NCI-H748 (cell line): ENCODE measurements around the gene CEP57L1.
"Not testable (repeated sequence)": the region's sequence is repeated elsewhere in the genome, so short reads cannot be mapped to it uniquely, and the experiment has no call there.

Source experiments
- DNase-seq: peaks from one replicate; lab custom pipeline; 2025; ENCODE audit not compliant: unreplicated experiment; lab: John Stamatoyannopoulos, UW

The CEP57L1 gene

GRCh38 chr6:109104512-109104911 is 9.2 kb downstream of the CEP57L1 start:
- no peak for DNase-seq

- DNase-seq, result peak; percentile 28
Measured at GRCh38 chr6:109105681-109106080, 10.4 kb downstream of the CEP57L1 start.

DNA sequence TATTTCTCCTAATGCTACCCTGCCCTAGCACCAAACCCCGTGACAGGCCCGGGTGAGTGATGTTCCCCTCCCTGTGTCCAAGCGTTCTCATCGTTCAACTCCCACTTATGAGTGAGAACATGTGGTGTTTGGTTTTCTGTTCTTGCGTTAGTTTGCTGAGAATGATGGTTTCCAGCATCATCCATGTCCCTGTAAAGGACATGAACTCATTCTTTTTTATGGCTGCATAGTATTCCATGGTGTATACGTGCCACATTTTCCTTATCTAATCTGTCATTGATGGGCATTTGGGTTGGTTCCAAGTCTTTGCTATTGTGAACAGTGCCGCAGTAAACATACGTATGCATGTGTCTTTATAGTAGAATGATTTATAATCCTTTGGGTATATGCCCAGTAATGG is 14.4 kb downstream of the CEP57L1 start:
- not testable (repeated sequence) for DNase-seq

GRCh38 chr6:109112663-109113062 is 17.4 kb downstream of the CEP57L1 start:
- DNase-seq, result not testable (repeated sequence)

GRCh38 chr6:109117346-109118035 is 22.2 kb downstream of the CEP57L1 start:
- no peak for DNase-seq

GRCh38 chr6:109118337-109118736 is 23.0 kb downstream of the CEP57L1 start:
- no peak for DNase-seq

GRCh38 chr6:109118871-109119354 is 23.6 kb downstream of the CEP57L1 start:
- DNase-seq, result no peak

GRCh38 chr6:109121411-109121810 is 26.1 kb downstream of the CEP57L1 start:
- no peak for DNase-seq

GRCh38 chr6:109124219-109124618 is 28.9 kb downstream of the CEP57L1 start:
- no peak for DNase-seq

DNA sequence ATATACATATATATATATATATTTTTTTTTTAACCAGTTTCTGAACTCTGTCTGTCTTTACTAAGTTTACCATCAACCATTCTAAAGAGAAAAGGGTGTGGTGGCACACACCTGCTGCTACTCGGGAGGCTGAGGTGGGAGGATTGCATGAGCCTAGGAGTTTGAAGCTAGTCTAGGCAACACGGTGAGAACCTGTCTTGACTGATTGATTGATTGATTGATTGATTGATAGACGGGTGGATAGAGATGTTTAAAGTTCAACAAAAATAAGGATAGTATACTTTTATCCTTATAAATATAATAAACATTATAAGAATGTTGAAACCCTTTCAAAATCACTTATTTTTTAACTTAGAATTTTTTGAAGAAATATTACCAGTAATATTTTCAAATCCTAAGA is 30.2 kb downstream of the CEP57L1 start:
- DNase-seq, result no peak

GRCh38 chr6:109130065-109130464 is 34.8 kb downstream of the CEP57L1 start:
- no peak for DNase-seq

GRCh38 chr6:109135600-109135999 is 40.3 kb downstream of the CEP57L1 start:
- DNase-seq, result not testable (repeated sequence)

GRCh38 chr6:109136039-109136438 is 40.7 kb downstream of the CEP57L1 start:
- DNase-seq, result not testable (repeated sequence)

GRCh38 chr6:109136530-109136929 is 41.2 kb downstream of the CEP57L1 start:
- DNase-seq, result not testable (repeated sequence)

GRCh38 chr6:109139109-109139508 is 43.8 kb downstream of the CEP57L1 start:
- DNase-seq, result no peak

DNA sequence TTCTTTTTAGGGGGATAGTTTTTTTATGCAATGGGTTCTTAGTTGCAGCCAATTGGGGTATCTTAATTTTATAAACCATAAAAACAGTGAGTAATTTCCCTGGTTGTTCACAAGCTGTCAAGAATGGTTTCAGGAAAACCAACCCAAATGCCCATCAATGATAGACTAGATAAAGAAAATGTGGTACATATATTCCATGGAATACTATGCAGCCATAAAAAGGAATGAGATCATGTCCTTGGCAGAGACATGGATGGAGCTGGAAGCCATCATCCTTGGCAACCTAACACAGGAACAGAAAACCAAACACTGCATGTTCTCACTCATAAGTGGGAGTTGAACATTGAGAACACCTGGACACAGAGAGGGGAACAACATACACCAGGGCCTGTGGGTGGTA is 46.8 kb downstream of the CEP57L1 start:
- not testable (repeated sequence) for DNase-seq

DNA sequence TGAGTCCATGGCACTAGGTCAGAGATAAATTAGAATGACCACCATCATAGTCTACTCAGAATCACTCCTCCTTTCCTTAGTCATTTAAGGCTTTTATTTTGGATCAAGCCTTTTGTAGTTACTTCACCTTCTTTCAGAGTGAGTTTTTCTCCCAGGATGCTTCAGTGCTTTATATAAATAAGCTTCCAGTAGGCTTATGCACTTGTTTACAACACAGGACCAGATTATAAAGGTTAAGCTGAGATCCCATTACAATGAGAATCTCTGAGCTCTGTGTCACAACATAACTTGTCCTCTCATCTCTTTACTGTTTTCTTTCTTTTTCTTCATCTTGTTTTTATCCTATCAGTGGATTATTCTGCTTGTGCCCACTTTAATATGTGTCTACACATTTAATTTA is 47.9 kb downstream of the CEP57L1 start:
- no peak for DNase-seq

GRCh38 chr6:109148251-109148650 is 52.9 kb downstream of the CEP57L1 start:
- not testable (repeated sequence) for DNase-seq

GRCh38 chr6:109148716-109149115 is 53.4 kb downstream of the CEP57L1 start:
- DNase-seq, result not testable (repeated sequence)

DNA sequence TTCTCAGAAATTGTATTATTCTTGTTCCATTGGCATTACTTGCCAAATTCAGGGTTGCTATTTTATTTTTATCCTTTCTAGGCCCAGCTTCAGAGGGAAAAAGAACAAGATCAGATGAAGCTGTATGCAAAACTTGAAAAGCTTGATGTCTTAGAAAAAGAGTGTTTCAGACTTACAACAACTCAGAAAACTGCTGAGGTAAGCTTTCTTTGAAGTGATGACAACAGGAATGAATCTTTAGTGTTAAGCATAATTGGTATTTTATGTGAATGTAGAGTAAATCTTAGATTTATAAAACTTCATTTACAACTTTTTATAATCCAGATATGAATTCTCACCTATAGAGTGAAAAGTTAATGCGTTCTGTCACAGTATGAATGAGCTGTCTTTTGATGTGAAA is 58.4 kb downstream of the CEP57L1 start:
- no peak for DNase-seq

DNA sequence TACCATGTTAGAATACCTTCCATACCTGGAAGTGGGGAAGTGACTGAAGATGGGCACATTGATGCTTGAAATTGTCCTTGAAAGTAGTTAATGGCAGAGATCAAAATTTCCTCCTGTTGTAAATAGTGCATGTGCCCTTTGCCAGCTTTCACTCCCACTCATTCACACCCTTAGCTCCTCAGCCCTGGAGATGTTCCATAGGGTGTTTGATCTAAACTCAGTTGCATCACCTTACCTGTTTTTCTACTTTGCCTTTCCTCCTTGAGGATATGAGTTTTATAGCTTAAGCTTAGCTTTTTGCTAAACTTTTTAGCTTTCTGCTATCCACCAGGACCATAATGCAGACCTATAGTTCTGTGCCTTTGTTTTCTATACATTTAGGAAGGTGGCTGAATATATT is 69.0 kb downstream of the CEP57L1 start:
- DNase-seq, result no peak

DNA sequence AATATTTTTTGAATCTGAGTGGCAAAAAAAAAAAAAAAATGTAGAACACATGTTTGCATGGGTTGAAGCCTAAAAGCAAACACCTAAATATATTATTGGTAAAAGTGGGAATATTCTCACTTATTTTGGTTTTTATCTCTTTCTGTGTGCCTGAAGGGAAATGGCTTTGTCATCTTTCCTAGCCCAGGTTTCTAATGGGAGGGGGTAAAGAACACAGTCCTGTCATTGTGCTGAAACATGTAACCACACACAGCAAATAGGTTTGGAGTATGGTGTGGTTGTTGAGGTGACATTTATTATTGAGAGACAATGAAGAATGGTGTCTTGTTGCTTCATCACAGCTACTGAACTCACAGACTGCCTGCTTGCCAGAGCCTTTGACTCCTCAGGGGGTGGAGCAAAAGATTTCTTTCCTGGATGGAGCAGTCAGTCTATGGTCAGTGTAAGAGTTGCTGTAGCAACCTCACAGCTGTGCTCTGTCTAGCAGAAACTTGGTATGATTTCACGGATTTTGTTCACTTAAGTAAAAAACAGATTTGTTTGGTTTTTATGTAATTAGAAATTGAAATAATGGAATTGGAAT is 70.2 kb downstream of the CEP57L1 start:
- peak; percentile 82 for DNase-seq

DNA sequence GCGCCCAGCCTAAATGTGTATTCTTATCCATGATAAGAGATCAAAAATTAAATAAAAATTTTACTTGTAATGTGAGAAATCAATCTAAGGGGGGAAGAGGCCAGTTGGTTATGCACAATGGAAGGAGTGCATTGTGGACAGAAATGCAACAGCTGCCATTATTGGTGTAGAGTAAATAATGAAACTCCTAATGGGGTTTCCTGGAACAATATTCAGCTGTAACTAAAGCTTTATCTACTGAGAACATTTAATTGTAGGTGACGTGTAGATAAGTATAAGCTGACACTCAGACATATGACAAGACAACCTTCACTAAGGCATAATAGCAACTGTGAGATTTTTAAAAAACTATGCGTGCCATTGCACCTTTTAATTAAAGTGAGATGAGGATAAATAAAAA is 71.4 kb downstream of the CEP57L1 start:
- peak; percentile 91 for DNase-seq
